Renal pelvis (tissue), 4 donors: ENCODE data around the gene SCCPDH. TPM values are rescaled to one million over a fixed set of nuclear protein-coding genes. Genes with fewer than 3 reads are reported as not detected.
"Not testable (repeated sequence)": the region's sequence is repeated elsewhere in the genome, so short reads cannot be mapped to it uniquely, and the experiment has no call there.

Experiments used
- DNase-seq: peaks from one replicate; pipeline ENCODE4 v3.0.0-alpha.2; 2013
- polyA plus RNA-seq, 3 donors: library from polyadenylated mRNA; unstranded; fragments of 120-200 nt; gene quantifications; one replicate each; pipeline ENCODE4 v1.2.1, GENCODE V29; 2013; ENCODE audit not compliant: insufficient read length in 3 of 3

The SCCPDH gene
- polyA plus RNA-seq, 3 donors = 55.1 to 56.5 (median 56.0) TPM

DNA sequence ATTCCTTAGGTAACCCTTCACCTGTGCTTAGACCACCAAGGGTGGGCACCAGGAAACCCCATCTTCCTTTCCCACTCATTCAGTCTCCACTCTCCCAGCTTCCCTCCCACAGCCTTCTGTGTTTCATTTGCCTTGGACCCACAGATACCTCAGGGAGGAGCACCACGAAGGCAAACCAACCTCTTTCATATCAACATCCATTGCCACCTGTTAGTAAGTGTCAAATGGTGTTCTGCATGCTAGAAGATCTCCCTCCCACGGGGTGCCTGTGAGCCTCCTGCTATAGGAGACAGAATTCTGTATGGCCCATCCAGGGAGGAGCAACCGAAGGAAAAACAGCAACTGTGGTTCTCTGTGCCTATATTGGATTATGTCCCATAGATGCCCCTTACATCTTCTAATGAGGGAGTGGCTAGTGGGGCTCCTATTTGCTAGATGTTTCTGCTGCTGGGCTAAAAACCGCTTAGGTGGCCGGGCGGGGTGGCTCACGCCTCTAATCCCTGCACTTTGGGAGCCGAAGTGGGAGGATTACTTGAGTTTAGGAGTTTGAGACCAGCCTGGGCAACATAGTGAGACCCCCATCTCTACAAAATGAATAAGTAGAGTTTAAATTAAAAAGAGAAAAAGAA is 25.6 kb upstream of the SCCPDH start:
- no peak for DNase-seq

DNA sequence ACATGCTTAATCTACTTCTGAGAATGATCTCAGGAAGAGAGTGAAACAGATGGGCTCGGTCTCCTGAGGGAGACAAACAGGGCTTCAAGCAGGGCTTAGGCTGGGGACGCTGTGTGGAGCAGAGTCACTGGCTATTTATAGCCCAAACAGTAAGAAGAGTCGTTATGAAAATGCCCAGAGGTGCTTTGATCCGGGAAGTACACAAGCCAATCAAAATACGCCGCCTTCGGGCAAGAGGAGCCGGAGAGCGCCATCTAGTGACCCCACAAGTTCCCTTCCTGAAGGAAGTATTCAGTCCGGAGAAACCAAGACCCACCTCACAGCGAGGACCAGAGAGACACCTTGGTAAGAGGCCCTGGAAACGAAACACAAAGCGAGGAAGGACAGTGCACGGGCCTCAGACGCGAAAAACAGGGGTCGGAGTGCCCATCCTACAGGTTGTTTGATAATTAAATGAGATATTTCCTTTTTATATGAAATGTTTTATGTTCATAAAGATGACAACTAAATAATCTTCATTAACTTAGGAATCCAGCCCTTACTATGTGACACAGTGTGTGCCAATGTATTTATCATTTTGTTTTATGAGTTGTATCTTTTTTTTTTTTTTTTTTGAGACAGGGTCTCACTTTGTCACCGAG is 25.0 kb upstream of the SCCPDH start:
- DNase-seq = peak; percentile 87

DNA sequence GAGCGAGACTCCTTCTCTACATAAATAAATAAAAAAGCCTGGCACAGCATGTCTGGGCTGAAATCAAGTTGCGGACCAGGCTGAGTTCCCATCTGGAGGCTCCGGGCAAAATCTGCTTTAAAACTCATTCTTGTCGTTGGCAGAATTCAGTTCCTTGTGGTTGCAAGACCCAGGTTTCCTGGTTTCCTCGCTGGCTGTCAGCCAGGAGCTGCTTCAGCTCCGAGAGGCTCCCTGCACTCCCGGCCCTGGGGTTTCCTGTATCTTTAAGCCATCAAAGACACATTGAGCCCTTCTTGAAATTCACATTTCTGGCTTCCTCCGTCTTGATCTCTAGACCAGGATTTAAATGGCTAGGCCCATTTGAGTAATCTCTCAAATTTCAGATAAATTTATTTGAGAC is 20.6 kb upstream of the SCCPDH start:
- DNase-seq = no peak

DNA sequence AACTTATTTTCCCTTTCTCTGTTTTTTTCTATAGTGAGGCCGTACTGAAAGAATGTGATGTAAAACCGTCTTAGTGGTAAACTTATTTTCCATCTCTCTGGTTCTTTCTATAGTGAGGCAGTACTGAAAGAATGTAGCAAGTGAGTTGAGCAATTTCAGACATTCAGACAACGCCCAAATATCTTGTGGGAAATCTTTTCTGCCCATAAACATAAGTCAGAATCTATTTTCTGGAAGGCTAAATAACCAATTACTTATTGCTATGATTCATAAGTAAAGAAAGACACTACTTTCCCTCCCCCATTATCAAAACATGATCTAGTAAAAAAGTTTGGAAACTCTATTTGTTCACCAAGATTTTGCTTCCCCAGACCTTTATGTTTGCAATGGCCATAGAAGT is 18.8 kb upstream of the SCCPDH start:
- DNase-seq = no peak

DNA sequence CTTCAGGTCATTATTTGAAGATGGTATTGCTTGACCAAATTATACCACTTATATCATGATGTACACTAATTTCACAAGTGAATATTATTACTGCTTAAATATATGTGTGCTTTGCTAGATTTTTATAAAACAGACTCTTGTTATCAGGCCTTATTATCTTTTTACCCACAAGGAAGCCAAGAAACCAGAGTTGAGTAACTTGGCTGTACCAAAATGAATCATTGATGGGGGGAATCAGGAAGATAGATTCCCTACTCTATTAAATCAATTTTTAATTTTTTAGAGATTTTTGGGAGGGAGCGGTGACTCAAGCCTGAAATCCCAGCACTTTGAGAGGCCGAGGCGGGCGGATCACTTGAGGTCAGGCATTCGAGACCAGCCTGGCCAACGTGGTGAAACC is 16.0 kb upstream of the SCCPDH start:
- no peak for DNase-seq

DNA sequence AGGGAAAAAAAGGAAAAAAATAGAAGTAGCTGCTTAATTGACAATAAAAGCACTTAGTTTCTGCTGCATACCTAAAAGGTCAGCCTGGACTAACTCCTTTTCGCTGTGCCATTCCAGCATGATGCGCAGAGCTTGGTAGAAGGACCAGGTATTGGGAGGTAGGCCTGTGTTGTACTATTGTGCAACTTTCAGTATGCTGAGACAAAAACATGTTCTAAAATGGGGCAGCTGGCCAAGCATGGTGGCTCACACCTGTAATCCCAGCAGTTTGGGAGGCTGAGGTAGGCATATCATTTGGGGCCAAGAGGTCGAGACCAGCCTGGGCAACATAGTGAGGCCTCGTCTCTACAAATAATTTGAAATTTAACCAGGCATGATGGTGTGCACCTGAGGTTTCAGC is 15.0 kb upstream of the SCCPDH start:
- DNase-seq = no peak

DNA sequence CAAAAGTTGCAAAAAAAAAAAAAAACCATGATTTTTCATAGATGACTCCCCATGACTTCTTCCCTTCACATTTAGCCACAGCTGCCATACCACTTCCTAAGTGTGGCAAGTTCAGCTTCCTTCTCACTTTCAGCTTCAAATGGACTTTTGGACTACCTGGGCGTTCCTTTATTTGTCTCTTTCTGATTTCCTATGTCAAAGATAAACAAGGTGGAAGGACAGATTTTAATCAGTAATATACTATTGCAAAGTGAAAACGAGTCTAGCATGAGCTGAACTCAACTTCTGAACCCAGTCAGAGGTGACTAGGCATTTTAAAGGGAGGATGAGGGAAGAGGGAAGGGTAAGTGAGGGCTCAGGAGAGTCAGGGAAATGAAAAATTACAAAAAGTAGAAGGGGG is 14.4 kb upstream of the SCCPDH start:
- no peak for DNase-seq

DNA sequence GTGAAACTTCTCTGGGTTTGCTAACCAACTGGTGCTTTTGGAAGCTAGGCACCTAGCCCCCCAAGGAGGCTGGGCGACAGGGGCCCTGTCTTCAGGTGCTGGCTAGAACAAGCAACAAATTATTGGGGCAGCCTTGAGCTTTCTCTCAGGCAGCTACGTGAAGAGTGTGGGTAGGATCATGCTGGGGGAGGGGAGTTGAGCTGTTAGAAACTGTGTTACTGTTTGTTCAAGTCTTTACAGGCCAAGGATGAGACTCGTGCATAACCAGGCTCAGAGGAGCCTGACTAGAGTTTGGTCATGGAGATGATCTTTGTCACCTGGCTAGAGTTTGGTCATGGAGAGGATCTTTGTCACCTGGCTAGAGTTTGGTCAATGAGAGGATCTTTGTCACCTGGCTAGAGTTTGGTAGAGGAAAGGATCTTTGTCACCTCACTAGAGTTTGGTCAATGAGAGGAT is 12.6 kb upstream of the SCCPDH start:
- no peak for DNase-seq

DNA sequence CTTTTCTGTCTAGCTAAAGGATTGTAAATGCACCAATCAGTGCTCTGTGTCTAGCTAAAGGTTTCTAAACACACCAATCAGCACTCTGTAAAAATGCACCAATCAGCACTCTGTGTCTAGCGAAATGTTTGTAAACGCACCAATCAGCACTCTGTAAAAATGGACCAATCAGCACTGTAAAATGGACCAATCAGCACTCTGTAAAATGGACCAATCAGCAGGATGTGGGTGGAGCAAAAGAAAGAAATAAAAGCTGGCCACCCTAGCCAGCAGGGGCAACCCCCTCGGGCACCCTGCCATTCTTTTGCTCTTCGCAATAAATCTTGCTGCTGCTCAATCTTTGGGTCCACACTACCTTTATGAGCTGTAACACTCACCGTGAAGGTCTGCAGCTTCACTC is 11.8 kb upstream of the SCCPDH start:
- DNase-seq = not testable (repeated sequence)

DNA sequence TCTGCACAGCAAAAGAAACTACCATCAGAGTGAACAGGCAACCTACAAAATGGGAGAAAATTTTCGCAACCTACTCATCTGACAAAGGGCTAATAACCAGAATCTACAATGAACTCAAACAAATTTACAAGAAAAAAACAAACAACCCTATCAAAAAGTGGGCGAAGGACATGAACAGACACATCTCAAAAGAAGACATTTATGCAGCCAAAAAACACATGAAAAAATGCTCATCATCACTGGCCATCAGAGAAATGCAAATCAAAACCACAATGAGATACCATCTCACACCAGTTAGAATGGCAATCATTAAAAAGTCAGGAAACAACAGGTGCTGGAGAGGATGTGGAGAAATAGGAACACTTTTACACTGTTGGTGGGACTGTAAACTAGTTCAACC is 4.8 kb upstream of the SCCPDH start:
- DNase-seq = not testable (repeated sequence)

DNA sequence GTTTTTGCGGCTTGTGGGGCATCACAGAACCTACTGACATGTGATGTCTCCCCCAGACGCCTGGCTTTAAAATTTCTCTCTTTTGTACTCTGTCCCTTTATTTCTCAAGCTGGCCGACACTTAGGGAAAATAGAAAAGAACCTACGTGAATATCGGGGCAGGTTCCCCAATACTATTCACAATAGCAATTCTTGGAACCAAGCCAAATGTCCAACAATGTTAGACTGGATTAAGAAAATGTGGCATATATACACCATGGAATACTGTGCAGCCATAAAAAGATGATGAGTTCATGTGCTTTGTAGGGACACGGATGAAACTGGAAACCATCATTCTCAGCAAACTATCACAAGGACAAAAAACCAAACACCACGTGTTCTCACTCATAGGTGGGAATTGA is 3.4 kb upstream of the SCCPDH start:
- DNase-seq = not testable (repeated sequence)

DNA sequence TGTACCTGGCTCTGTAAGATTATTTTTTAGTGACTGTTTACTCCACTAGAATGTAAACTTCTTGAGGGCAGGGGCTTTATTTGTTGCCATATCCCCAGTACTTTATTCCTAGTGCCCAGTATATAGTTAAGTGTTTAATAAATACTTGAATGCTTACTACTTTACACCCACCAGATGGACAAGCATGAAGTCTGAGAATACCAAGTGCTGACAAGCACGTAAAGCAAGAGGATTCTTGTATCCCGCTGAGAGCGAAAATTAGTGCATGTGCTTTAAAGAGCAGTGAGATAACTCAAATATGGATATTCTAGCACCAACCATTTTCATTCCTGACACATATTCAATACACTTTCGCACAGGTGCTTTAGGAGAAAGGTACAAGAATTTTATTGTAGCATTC is 1.5 kb upstream of the SCCPDH start:
- no peak for DNase-seq

DNA sequence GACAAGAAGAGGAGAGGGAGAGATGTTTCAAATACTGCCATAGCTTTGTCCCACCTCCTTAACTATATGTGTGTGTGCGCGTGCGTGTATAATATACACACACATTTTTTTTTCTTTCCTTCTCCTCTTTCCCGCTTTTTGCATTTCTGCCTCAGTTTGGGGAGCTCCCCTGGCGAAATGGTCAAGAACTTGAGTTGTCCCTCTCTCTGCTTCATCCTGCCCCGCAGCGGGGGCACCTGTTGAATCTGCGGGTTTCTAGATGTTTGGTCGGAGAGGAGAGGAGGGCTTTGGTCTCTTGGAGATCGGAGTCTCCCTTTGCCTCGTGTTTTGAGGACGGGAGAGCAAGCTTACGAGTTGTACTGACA is 504 bp downstream of the SCCPDH start:
- peak; percentile 62 for DNase-seq

DNA sequence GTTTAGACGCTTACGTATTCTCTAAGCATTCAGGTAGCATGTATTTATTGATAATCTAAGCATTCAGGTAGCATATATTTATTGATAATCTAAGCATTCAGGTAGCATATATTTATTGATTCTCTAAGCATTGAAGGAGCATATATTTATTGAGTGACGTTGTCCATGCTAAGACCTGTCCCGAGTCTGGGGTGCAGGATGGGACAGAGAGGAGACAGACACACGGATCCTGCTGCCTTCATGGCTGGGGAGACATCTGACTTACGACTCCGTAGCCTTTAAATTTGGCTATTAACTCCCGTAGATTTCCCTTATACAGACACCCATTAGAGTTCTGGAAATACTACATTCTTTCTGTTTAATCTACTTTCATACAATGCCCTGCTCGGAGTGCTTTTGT is 982 bp downstream of the SCCPDH start:
- no peak for DNase-seq

DNA sequence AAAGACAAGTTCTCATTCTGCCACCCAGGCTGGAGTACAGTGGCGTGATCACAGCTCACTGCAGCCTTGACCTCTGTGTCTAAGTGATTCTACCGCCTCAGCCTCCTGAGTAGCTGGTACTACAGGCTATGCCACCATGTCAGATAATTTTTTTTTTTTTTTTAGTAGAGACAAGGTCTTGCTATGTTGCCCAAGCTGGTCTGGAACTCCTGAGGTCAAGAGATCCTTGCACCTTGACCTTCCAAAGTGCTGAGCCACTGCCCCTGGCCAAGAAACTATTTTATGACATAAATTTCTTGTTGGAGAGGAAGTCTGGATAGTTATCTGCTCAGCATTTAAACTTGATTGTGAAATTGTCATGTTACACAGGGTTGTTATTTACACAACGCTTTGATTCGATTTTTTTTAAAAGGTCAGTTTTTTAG is 2.1 kb downstream of the SCCPDH start:
- no peak for DNase-seq

DNA sequence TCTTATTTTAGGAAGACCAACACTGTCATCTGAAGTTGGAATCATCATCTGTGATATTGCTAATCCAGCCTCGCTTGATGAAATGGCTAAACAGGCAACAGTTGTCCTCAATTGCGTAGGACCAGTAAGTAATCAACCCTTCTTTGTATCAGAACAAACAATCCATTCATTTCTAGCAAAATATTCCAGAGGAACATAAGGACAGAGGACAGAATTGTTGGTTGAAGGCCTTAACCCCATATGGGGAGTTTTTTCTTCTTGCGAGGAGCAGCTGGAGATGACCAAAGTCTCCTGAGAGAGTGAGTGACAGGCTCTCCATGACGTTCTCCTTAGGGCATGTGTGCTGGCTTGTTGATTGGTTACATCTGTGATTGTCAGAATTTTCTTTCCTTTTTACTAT is 2.7 kb downstream of the SCCPDH start:
- no peak for DNase-seq

DNA sequence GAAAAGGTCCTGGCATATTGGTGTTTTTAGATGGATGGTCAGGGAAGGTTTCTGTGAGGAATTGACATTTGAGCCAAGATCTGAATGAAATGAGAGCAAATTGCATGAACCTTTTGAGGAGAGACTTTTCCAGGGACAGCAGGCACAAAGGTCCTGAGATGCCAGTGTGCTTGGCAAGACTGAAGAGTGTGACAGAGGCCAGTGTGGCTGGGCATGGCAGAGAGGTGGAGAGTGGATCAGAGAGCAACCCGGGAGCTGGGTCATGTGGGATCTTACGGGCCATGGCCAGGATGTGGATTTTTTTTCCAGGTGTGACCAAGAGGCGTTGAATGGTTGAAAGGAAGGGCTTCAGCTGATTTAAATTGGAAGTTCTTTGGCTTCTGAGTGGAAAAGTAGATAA is 3.4 kb downstream of the SCCPDH start:
- DNase-seq = no peak

DNA sequence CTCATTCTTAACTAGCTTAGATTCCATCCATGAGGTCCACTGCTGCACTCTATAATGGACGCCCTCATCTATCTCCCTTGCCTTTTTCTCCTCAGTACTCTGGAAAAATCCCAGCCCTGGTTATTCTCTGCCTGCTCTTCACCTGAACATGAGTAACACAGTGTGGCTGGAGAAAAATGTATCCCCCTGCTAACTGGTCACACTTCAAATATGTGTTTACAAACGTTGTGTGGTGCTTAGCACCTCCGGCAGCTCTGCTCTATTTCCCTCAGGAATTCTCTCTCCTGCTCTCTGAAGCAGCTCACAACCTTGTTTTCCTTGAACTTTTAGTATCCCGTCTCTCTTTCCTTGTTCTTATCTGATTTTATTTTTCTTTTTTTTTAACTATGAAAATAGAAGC is 4.1 kb downstream of the SCCPDH start:
- no peak for DNase-seq

DNA sequence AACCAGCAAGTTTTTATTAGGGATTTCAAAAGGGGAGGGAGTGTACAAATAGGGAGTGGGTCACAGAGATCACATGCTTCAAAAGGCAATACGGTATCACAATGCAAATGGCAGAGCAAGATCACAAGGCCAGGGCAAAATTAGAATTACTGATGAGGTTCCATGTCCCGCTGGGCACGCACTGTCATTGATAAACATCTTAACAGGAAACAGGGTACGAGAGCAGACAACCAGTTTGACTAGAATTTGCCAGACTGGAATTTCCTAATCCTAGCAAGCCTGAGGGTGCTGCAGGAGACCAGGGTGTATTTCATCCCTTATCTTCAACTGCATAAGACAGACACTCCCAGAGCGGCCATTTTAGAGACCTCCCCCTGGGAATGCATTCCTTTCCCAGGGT is 4.8 kb downstream of the SCCPDH start:
- not testable (repeated sequence) for DNase-seq

DNA sequence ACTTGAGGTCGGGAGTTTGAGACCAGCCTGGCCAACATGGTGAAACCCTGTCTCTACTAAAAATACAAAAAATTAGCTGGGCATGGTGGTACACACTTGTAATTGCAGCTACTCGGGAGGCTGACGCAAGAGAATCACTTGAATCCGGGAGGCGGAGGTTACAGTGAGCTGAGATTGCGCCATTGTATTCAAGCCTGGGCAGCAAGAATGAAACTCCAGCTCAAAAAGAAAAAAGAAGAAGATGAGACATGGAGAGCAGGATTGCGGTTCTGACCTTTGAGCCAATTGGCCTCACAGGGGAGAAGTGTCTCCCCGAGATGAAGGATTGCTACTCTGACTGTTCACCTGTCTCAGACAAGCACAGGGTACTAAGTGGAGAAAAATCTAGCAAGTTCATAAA is 6.6 kb downstream of the SCCPDH start:
- DNase-seq = no peak

DNA sequence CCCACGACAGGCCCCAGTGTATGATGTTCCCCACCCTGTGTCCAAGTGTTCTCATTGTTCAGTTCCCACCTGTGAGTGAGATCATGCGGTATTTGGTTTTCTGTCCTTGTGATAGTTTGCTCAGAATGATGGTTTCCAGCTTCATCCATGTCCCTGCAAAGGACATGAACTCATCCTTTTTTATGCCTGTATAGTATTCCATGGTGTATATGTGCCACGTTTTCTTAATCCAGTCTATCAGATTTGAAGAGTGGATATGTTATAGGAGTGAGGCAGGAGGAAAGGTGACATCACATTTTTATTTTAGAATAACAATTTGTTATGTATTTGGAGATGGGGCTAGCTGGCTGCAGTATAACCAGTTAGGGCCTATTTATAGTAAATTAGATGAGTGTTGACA is 7.7 kb downstream of the SCCPDH start:
- not testable (repeated sequence) for DNase-seq

DNA sequence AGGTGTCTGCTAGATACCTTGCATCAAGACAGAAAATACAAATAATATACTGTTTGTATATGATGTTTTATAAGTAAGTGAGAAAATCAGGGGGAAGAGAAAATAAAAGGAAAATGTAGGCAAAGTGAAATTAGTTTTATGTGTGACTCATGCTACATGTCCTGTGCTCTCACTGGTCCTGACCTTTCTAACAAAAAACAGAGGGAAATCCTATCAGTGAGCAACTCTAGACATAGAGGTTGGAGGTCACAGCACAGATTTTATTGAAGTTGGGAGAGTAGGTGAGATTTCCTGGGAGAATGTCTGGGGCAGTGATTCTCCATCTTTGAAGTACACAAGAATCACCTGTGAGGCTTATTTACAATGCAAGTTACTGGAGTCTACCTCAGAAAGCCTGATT is 9.5 kb downstream of the SCCPDH start:
- no peak for DNase-seq

DNA sequence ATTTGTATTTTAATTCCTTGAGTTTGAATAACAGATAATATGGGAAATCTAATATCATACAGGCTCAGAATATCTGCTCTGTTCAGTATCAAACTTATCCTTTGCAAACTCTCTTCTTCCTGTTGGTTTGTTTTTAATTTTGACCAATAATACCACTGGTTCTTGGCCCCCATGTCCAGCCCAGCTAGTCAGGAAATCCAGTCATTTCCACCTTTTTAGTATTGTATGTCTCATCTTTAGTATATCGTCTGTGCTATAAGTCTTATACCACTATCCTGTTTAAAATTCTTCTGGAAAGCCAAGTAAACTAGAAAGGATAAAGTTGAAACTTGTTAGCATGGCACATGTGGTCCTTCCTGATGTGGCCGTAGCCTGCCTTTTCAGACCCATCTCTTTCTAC is 10.7 kb downstream of the SCCPDH start:
- no peak for DNase-seq

DNA sequence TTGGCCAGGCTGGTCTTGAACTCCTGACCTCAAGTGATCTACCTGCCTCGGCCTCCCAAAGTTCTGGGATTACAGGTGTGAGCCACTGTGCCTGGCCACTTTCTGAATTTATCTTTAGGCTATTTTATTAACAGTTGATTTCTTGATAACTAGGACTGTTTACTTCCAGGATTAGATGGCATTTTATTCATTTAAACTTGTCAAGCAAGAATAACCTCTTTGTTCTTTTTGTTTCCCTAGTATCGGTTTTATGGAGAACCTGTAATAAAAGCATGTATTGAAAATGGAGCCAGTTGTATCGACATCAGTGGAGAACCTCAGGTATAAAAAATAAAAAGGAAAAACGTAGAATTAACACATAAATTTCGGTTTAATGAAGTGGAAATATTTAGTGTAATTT is 11.5 kb downstream of the SCCPDH start:
- DNase-seq = no peak
